HG03442 (cell line): ENCODE data around the gene CHRNB4.

Experiments
- ATAC-seq: cut with Tn5 transposase; IDR thresholded peaks from one replicate; pipeline ENCODE4 v1.9.1; 2021; ENCODE audit warnings: mild to moderate bottlenecking, moderate library complexity; ENCODE audit not compliant: unreplicated experiment

The CHRNB4 gene

GRCh38 chr15:78634210-78635145 lies 6.5 kb downstream of the CHRNB4 start:
- no peak for ATAC-seq

- no peak for ATAC-seq
Observed at GRCh38 chr15:78633348-78633747, 7.7 kb downstream of the CHRNB4 start.

- ATAC-seq = no peak
Observed at GRCh38 chr15:78630886-78631633, 9.9 kb downstream of the CHRNB4 start.

- ATAC-seq = no peak
Observed at GRCh38 chr15:78629716-78630065, 11.3 kb downstream of the CHRNB4 start.

- ATAC-seq = no peak
Observed at GRCh38 chr15:78629031-78629715, 11.8 kb downstream of the CHRNB4 start.

GRCh38 chr15:78628227-78628626 lies 12.8 kb downstream of the CHRNB4 start:
- no peak for ATAC-seq

GRCh38 chr15:78627348-78627747 lies 13.7 kb downstream of the CHRNB4 start:
- ATAC-seq = no peak

GRCh38 chr15:78626381-78626995 lies 14.5 kb downstream of the CHRNB4 start:
- no peak for ATAC-seq

GRCh38 chr15:78625606-78626280 lies 15.3 kb downstream of the CHRNB4 start:
- ATAC-seq = no peak

GRCh38 chr15:78624651-78625590 lies 16.1 kb downstream of the CHRNB4 start:
- no peak for ATAC-seq

- ATAC-seq = no peak
Observed at GRCh38 chr15:78623786-78624497, 17.1 kb downstream of the CHRNB4 start.

GRCh38 chr15:78621810-78622402 lies 19.1 kb downstream of the CHRNB4 start:
- ATAC-seq = no peak

- no peak for ATAC-seq
Observed at GRCh38 chr15:78620527-78621421, 20.2 kb downstream of the CHRNB4 start, which contains the start of gene CHRNA3. CHRNA3 (minus strand) TSS chr15:78620996; CDS start chr15:78620794, 202 bp downstream.

GRCh38 chr15:78620021-78620526 lies 20.9 kb downstream of the CHRNB4 start:
- ATAC-seq = no peak

GRCh38 chr15:78619022-78619950 lies 21.7 kb downstream of the CHRNB4 start:
- no peak for ATAC-seq

- no peak for ATAC-seq
Observed at GRCh38 chr15:78618490-78618934, 22.5 kb downstream of the CHRNB4 start.
